Mucosa of descending colon (tissue), 3 donors: ENCODE results near the gene SRCAP. TPM values are rescaled to one million over a fixed set of nuclear protein-coding genes. Genes with fewer than 3 reads are reported as not detected.

Source experiments
- ATAC-seq: fragments of 200-7000 bp; cut with Tn5 transposase; one replicate; pipeline ENCODE4 v1.9.1; 2020; ENCODE audit warnings: mild to moderate bottlenecking, moderate library complexity
- DNase-seq, 3 donors: peaks; one replicate each; pipeline ENCODE4 v3.0.0-alpha.2; 2020
- H3K36me3 ChIP-seq: fragments of 200-600 bp; one replicate; pipeline ENCODE4 v1.8.0; 2021; ENCODE audit warnings: low read depth, mild to moderate bottlenecking
- H3K4me1 ChIP-seq: fragments of 200-600 bp; one replicate; pipeline ENCODE4 v1.8.0; 2021; ENCODE audit warnings: low read depth, mild to moderate bottlenecking
- H3K4me3 ChIP-seq: fragments of 200-600 bp; one replicate; pipeline ENCODE4 v1.8.0; 2021; ENCODE audit warnings: mild to moderate bottlenecking
- H3K9me3 ChIP-seq: fragments of 200-600 bp; one replicate; pipeline ENCODE4 v1.8.0; 2021; ENCODE audit warnings: mild to moderate bottlenecking
- CTCF ChIP-seq: fragments of 200-600 bp; IDR thresholded peaks from one replicate; pipeline ENCODE4 v1.8.0; 2022; ENCODE audit warnings: antibody characterized with exemption, mild to moderate bottlenecking
- intact Hi-C, 2 donors: fragments of 100-400 bp; cut with DNase I in 1 of 2; cut with micrococcal nuclease in 1 of 2; formaldehyde crosslinking; loops; one replicate each; pipeline versions ENCODE4 v1.11.0 to v1.11.1; 2022; cut with DNase I, micrococcal nuclease
- total RNA-seq, 3 donors: library from RNA; stranded (reverse); fragmentation: NEBNext Ultra II Directional in 2 of 3; extraction: Animal tissue kit (Norgen Biotek cat#: 25700) in 2 of 3; gene quantifications; one replicate each; pipeline versions ENCODE4 v1.2.1 to v1.2.4, GENCODE V29; 2021 to 2023
- donor health status: DM: no; HTN: no; CAD: no; lungs with moderate emphysema.
- donor health status: DM: no; HTN: no; CAD: no.
- donor health status: DM: no; HTN: yes; CAD: no.

SRCAP gene
- total RNA-seq, 3 donors from 2014 or later = 64.8 to 88.9 (median 65.4) TPM

GRCh38 chr16:30669903-30670824, 28.8 kb upstream of the SRCAP start:
- Histone ChIP-seq H3K4me3 (no peak overlapping the region), H3K36me3 (peaks cover 3% of the 10 kb centered on the region), H3K9me3 (no peaks in the 10 kb centered on the region), H3K4me1 (no peaks in the 10 kb centered on the region)
- no peak for DNase-seq
- intact Hi-C loops = no loop called here
- no peak for TF ChIP-seq CTCF
- peak; percentile 5 for ATAC-seq

GRCh38 chr16:30675143-30675542, 23.8 kb upstream of the SRCAP start:
- ATAC-seq (no peak), DNase-seq (no peak)
- Histone ChIP-seq H3K36me3 (no peaks in the 10 kb centered on the region), H3K9me3 (no peaks in the 10 kb centered on the region), H3K4me1 (no peaks in the 10 kb centered on the region), H3K4me3 (no peak overlapping the region)
- no peak for TF ChIP-seq CTCF
- intact Hi-C loops = no loop called here

GRCh38 chr16:30677931-30678585, 20.9 kb upstream of the SRCAP start:
- no peak for DNase-seq
- TF ChIP-seq CTCF = no peak
- no peak overlapping the region for H3K4me3 ChIP-seq
- H3K9me3 ChIP-seq = no peaks in the 10 kb centered on the region
- ATAC-seq = no peak
- intact Hi-C loops = no loop called here
- no peaks in the 10 kb centered on the region for H3K36me3 ChIP-seq
- H3K4me1 ChIP-seq = no peaks in the 10 kb centered on the region

- Histone ChIP-seq H3K36me3 (no peaks in the 10 kb centered on the region), H3K4me3 (no peak overlapping the region), H3K9me3 (no peaks in the 10 kb centered on the region), H3K4me1 (no peaks in the 10 kb centered on the region)
- DNase-seq (no peak), ATAC-seq (no peak)
- intact Hi-C loops = no loop called here
- TF ChIP-seq CTCF = no peak
Observed at GRCh38 chr16:30678586-30678970, 20.4 kb upstream of the SRCAP start.

- Histone ChIP-seq H3K9me3 (no peaks in the 10 kb centered on the region), H3K4me3 (no peak overlapping the region), H3K4me1 (no peaks in the 10 kb centered on the region), H3K36me3 (no peaks in the 10 kb centered on the region)
- intact Hi-C loops = no loop called here
- ATAC-seq = no peak
- DNase-seq = no peak
- no peak for TF ChIP-seq CTCF
Observed at GRCh38 chr16:30680326-30680725, 18.6 kb upstream of the SRCAP start.
